Activated CD8-positive, alpha-beta memory T cell treated with anti-CD3 and anti-CD28 coated beads, Interleukin-2, amount 50 U/mL, for 1 hour (primary cell): ENCODE results near the gene ANKRD44.

ENCODE experiments used
- DNase-seq: peaks from one replicate; pipeline ENCODE4 v3.0.0-alpha.2; 2020; ENCODE audit errors: extremely low read depth

The ANKRD44 gene

GRCh38 chr2:197237291-197238042 is 73.1 kb downstream of the ANKRD44 start:
- no peak for DNase-seq

- no peak for DNase-seq
Measured at GRCh38 chr2:197236816-197237215, 73.8 kb downstream of the ANKRD44 start.

DNA sequence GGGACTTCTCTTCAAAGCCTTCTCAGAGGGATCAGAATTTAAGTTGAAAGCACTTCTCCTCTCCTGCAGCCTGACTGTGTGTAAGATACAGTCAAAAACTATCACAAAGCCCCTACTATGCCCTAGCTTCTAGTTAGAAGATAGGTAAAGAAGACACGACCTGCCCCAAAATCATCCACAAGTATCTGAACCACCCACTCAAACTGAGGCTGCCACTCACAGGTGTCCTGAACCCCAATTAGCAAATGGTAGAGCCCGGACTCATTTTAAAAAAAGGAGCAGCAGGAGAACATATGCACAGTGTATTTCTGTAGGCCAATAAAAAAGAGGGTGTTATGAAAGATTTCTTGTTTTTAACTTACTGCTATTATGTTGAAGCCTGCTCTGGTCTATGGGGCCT is 74.4 kb downstream of the ANKRD44 start:
- DNase-seq: no peak

GRCh38 chr2:197235711-197236110 is 74.9 kb downstream of the ANKRD44 start:
- no peak for DNase-seq

DNA sequence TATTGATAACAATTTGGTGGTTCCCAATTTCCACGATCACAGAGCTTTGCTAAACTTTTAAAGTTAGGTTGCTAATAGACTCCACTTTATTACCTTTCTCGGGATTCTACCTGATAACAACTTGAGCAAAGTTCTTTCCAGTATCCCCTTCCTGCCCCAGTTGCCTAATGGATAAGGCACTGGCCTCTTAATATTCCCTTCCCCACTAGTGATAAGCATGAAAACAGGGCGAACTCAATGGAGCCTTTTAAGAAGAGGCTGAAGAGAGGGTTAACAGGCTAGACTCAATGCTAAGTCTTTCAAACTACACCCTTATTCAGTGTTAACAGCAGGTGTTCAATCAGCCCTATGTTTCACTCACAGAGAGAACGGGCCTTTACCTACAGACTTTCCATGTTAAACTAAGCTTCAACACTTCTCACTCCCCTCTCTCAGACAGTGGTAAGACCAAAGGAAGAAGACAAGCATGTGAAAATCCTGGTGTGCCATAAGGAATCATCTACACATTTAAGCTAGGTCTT is 75.8 kb downstream of the ANKRD44 start:
- DNase-seq: no peak

DNA sequence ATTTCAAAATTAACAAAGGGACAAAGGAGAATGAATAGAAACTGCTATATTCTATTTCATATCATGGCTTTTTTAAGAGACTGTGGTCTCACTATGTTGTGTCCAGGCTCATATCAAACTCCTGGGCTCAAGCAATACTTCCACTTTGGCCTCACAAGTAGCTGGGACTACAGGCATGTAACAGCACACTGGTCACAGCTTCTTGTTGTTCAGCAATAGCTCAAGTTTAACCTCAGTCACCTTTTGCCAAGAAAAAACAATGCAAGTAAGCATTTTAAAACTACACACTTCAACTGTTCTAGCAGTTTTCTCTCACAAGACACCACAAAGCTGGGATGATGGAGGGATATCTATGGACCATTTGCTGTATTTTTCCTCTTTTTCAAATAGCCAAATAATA is 77.1 kb downstream of the ANKRD44 start:
- no peak for DNase-seq

DNA sequence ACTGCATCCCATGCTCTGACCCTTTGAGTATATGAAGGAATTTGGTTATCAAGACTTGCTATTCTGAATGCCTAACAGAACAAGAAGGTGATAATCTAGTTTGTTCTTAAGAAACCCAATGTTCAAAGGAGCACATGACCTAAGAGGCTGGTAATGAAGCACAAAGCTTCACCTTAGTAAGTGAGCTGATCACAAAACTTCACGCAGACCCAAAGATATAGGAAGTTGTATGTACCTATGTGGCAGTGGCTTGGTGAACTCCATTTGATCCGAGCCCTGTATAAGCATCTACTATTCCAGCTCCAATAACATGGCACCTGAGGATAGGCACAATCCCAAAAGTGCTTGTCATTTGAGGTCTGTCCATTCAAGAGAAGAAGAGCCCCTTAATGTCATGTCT is 78.6 kb downstream of the ANKRD44 start:
- no peak for DNase-seq

DNA sequence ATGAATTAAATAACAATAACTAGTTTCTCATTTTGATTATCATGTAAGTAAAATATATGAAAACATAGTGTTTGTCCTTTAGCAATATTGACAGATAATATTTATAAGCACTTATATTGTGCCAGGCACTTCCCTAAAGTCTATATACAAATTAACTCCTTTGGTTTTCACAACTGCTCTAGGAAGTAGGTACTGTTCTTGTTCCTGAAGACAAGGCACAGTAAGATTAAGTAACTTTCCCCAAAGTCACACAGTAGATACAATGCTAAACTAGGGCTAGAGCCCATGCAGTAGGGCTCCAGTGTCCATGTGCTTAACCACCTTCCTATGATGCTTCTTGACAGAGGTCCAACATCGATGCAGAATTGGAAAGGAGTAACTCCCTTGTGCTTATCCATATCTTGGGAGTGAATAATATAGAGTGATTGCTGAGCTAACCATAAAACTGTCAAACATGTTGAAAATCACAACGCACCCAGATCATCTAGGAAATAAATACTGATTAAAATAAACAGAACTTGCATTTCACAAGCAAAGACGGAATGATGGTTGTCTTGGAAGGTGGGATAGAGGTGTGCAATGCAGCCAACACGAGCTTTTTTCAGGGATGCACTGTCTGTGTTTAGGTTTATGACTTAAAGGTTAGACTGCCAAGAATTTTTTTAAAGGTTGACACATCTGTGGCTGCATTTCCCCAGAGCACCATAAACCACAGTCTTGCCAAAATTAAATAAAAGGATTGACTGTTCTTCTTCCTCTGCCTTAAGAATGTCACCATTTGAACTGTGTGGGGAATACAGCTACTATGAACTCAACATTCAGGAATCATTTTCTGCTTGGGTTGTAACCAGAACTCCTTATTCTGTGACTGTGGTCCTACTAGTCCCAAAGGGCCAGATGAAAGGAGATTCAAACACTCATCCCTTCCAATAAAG is 80.8 kb downstream of the ANKRD44 start:
- DNase-seq: no peak

DNA sequence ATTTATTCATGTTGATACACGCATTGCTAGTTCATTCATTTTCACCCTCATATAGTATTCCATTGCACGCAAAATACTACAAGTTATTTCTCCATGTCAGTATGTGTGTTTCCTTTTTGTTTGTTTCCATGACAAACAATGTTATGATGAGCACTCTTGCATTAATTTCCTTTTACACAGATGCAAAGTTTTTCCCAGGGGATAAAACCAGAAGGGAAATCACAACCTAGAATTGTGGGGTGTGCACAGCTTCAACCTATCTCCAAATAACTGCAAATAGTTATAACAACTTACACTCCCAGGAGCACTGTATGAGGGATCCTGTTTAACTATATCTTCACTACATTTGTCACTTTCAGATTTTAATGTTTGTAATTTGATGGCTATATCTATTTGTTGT is 87.1 kb downstream of the ANKRD44 start:
- no peak for DNase-seq

DNA sequence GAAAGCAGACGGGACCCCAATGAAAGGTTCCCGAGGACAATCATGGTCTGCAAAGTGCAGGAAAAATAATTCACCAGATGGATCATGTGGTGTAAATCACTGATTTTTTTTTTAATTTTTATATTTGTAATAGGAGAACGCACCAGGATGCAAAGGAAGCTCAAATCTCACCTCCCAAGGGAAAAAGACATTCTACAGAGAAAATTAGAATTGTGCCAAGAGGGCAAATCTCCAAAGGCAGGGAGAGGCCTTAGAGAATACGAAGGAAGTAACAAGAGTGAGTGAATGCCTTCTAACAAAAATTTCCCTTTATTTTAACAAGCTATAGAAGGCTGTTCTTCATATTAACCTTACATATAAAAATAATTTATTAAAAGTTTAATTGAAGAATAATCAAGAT is 90.9 kb downstream of the ANKRD44 start:
- DNase-seq: no peak

GRCh38 chr2:197217541-197217940 is 93.0 kb downstream of the ANKRD44 start:
- DNase-seq: no peak

- no peak for DNase-seq
Measured at GRCh38 chr2:197216361-197216979, 94.1 kb downstream of the ANKRD44 start.

GRCh38 chr2:197215748-197216360 is 94.7 kb downstream of the ANKRD44 start:
- no peak for DNase-seq

DNA sequence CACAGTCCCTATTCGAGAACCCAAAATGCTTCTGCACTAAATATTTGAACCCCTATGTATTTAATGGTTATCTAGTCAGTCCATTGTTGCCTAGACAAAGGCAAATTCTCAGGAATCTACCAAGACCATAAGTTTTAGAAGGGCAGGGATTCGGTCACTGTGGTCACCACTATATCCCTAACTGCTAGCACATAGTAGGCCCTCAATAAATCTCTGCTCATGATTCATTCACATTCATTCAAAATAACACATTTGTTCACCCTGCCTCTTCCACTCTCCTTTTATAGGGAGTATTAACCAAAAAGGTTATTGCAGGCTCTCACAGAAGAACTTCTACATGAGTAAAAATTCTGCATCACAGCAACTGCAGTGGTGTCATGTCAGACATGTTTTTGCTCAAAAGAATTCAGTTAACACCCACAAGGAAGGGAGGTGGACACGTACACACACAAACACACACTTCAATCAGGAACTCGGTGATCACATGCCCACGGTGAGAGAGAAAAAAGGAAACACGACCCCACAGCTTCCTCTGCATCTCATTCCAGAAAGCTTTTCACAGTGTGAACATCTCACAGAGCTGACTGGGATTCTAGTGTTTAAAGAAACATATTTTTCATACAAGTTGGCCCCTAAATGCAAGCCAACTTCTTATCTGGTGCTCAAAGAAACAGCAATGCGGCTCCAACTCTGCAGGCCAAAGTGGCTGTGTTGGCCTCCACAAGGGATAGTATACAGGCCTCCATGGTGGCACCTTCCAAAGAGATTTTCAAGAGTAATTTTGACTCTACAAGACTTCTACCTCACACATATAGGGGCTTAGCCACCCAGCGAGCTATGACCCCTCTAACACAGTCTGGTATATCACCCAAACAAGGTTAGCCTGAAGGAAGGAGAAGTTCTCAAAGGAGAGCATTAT is 98.0 kb downstream of the ANKRD44 start:
- DNase-seq: no peak

GRCh38 chr2:197211881-197212342 is 98.7 kb downstream of the ANKRD44 start:
- DNase-seq: no peak

DNA sequence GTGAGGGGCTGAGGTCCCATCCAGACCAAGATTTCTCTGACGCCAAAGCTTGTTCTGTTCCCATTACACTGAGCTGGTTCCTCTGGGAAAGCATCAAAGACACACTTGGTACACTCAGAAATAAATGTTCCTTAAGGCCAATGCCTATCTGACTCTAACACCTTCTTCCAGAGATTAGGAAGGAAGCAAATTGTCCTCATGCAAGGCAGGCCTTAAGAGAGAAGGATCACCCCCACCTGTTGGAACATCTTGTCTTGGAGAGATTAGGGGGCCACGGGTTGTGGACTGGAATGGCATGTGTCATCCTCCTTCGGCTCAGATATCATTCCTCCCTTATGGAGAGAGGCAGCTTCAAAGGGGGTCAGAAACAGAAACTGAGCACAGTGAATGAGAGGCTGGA is 100.2 kb downstream of the ANKRD44 start:
- no peak for DNase-seq

DNA sequence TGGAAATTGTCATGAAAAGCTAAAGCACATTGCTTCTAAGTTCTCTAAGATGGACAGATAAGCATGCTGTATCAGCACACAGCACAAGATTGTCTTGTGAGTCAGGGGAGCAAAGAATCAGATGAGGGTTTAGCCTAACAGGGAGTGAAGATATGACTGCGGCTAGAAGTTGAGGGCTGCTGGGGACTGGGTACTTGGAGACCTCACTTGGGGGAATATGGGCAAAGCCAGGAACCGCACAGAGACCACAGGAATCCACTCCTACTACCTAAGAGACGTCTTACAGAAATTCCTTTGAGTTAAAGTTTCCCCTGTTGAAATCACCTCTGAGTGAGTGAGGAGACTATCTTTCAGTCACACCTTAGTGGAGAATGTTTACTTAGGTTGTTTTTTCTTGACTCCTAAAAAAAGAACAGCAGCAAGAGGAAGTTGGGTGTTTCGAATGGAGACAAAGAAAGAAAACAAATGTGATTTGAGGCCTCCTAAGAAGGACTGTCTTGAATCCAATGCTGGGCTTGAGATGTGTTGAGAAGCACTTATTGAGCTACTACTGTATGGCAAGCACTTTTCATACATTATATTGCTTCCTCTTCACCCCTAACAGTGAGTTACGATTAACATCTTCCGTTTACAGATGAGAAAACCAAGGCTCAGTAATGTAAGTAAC is 100.7 kb downstream of the ANKRD44 start:
- no peak for DNase-seq

DNA sequence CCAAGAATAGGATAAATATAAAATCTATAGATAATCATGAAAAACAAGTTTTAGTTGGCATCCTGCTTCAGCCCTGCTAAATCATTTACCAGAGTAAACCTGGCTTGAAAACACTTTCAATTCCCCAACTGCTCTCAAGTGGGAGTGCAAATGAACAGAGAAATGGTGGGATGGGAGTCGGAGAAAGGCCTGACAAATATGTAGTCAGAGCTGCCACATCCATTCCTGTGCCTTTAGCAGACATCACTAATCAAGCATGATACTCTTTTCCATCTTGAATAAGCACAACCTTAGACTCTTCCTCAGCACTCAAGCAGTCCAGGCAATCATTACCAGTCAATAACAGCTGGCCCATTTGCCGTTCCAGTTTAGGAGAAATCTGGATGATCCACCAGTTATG is 101.3 kb downstream of the ANKRD44 start:
- no peak for DNase-seq

DNA sequence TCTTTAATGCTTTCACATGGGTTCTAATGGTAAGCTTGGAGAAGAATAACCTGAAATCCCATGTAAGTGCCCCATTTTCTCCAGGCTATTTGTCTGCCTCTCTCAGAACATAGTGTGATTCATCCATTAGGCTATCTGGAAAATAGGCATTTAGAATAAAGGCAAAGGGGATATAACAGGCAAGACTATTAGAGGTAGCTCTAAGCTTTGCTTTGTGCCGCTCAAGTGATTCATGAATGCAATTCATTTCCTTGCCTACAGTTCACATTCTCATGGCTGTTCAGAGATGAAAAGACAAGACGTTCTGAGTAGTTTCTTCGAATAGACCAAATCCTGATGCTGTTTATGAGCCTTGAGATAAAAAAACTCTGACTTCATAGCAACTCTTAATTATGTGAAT is 101.7 kb downstream of the ANKRD44 start:
- DNase-seq: no peak

- no peak for DNase-seq
Measured at GRCh38 chr2:197208024-197208423, 102.6 kb downstream of the ANKRD44 start.
